Mucosa of rectum (tissue), 2 donors: ENCODE measurements around the gene CUL4A.

Experiments used
- H3K27ac ChIP-seq, 2 donors: one replicate each; pipeline ENCODE4 v1.7.0; 2013; ENCODE audit warnings: inconsistent platforms in 2 of 2, low read depth in 2 of 2, low read length in 2 of 2
- H3K27me3 ChIP-seq, 2 donors: one replicate each; pipeline ENCODE4 v1.7.0; 2013; ENCODE audit warnings: low read length in 2 of 2; ENCODE audit not compliant: control insufficient read depth in 2 of 2, insufficient read depth in 2 of 2
- H3K36me3 ChIP-seq, 2 donors: one replicate each; pipeline ENCODE4 v1.7.0; 2013; ENCODE audit warnings: low read length in 2 of 2; ENCODE audit not compliant: control insufficient read depth in 2 of 2, insufficient read depth in 2 of 2
- H3K4me1 ChIP-seq, 2 donors: one replicate each; pipeline ENCODE4 v1.7.0; 2013; ENCODE audit warnings: low read length in 2 of 2, mild to moderate bottlenecking in 1 of 2; ENCODE audit not compliant: control insufficient read depth in 2 of 2, insufficient read depth in 2 of 2
- H3K4me3 ChIP-seq, 2 donors: one replicate each; pipeline ENCODE4 v1.7.0; 2013; ENCODE audit warnings: low read length in 2 of 2
- H3K9ac ChIP-seq, 2 donors: one replicate each; pipeline ENCODE4 v1.7.0; 2013; ENCODE audit warnings: low read length in 2 of 2, low read depth in 1 of 2, mild to moderate bottlenecking in 1 of 2
- H3K9me3 ChIP-seq, 2 donors: one replicate each; pipeline ENCODE4 v1.7.0; 2013; ENCODE audit warnings: low read length in 2 of 2; ENCODE audit not compliant: control insufficient read depth in 2 of 2
- donor health status: healthy.
- donor health status: Normal muscosa, but diverticular disease.

CUL4A gene

DNA sequence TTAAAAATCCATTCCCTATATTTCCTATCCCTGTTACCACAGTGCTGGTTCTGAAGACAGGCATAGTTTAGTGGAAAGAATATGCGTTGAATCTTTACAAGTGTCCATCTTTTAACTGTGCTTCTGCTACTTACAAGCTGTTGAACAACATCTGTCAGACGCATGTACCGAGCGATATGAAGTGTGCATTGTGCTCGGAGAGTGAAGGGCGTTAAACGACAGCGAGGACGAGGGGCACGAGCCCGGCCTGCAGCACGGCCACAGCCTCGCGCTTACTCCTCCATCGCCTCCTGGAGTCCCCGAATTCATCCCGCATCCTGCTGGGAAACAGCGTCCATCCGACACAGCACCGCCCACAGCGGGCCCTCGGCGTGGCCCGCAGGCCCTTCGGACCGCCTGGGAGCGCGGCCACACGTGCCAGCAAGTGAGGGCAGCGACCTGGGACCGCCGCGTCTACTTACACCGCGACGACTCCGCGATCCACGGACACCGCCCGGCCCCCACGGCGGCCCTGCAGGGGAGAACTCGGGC, 1.5 kb upstream of the CUL4A start:
- Histone ChIP-seq H3K27ac (peak overlapping the region; percentile 99), H3K9me3 (no peaks in the 10 kb centered on the region), H3K4me3 (peak overlapping the region; percentile 69 to 89), H3K4me1 (peaks cover 9 to 17% of the 10 kb centered on the region in 2 donors), H3K27me3 (no peaks in the 10 kb centered on the region), H3K36me3 (peaks cover 4 to 16% of the 10 kb centered on the region in 2 donors), H3K9ac (peak overlapping the region; percentile 95 to 96)

GRCh38 chr13:113208421-113209335, 735 bp upstream of the CUL4A start, which contains the start of gene PCID2:
Gene PCID2 (minus strand): TSS chr13:113208669. CDS start chr13:113208634, 35 bp downstream.
- Histone ChIP-seq H3K27me3 (no peaks in the 10 kb centered on the region), H3K36me3 (peaks cover 4 to 16% of the 10 kb centered on the region in 2 donors), H3K9ac (peak within 1 kb of the TSS; percentile 95 to 96), H3K4me3 (peak within 1 kb of the TSS; percentile 75 to 89), H3K27ac (peak within 1 kb of the TSS; percentile 99), H3K9me3 (no peaks in the 10 kb centered on the region), H3K4me1 (peaks cover 10 to 17% of the 10 kb centered on the region in 2 donors)

GRCh38 chr13:113209759-113210421, 477 bp downstream of the CUL4A start:
- Histone ChIP-seq H3K36me3 (peaks cover 4 to 10% of the 10 kb centered on the region in 2 donors), H3K4me1 (peaks cover 12 to 17% of the 10 kb centered on the region in 2 donors), H3K9ac (peak overlapping the region; percentile 0 to 72), H3K4me3 (peak overlapping the region; percentile 71 to 75), H3K27ac (peak overlapping the region; percentile 81 to 99), H3K27me3 (no peaks in the 10 kb centered on the region), H3K9me3 (no peaks in the 10 kb centered on the region)

- Histone ChIP-seq H3K9me3 (no peaks in the 10 kb centered on the region), H3K36me3 (peaks cover 4 to 10% of the 10 kb centered on the region in 2 donors), H3K4me3 (peak overlapping the region in 1 of 2 donors; percentile 24), H3K27me3 (no peaks in the 10 kb centered on the region), H3K27ac (no peak overlapping the region), H3K4me1 (peaks cover 17% of the 10 kb centered on the region in 2 donors), H3K9ac (no peak overlapping the region)
Observed at GRCh38 chr13:113210833-113211232, 1.4 kb downstream of the CUL4A start.

- peaks cover 4 to 7% of the 10 kb centered on the region in 2 donors for H3K36me3 ChIP-seq
- peaks cover 21 to 26% of the 10 kb centered on the region in 2 donors for H3K4me1 ChIP-seq
- no peak overlapping the region for H3K4me3 ChIP-seq
- no peak overlapping the region for H3K9ac ChIP-seq
- no peaks in the 10 kb centered on the region for H3K9me3 ChIP-seq
- no peak overlapping the region for H3K27ac ChIP-seq
- no peaks in the 10 kb centered on the region for H3K27me3 ChIP-seq
Observed at GRCh38 chr13:113211774-113212173, 2.4 kb downstream of the CUL4A start.

GRCh38 chr13:113216254-113217048, 7.0 kb downstream of the CUL4A start:
- Histone ChIP-seq H3K9ac (no peak overlapping the region), H3K36me3 (peaks cover 10 to 25% of the 10 kb centered on the region in 2 donors), H3K27me3 (no peaks in the 10 kb centered on the region), H3K4me3 (no peak overlapping the region), H3K4me1 (peaks cover 12 to 16% of the 10 kb centered on the region in 2 donors), H3K27ac (no peak overlapping the region), H3K9me3 (no peaks in the 10 kb centered on the region)

- H3K36me3 ChIP-seq, result peaks cover 18 to 35% of the 10 kb centered on the region in 2 donors
- H3K4me1 ChIP-seq, result peaks cover 12 to 16% of the 10 kb centered on the region in 2 donors
- H3K4me3 ChIP-seq, result no peak overlapping the region
- no peak overlapping the region for H3K9ac ChIP-seq
- H3K9me3 ChIP-seq, result no peaks in the 10 kb centered on the region
- H3K27ac ChIP-seq, result no peak overlapping the region
- no peaks in the 10 kb centered on the region for H3K27me3 ChIP-seq
Observed at GRCh38 chr13:113218586-113218985, 9.2 kb downstream of the CUL4A start.

DNA sequence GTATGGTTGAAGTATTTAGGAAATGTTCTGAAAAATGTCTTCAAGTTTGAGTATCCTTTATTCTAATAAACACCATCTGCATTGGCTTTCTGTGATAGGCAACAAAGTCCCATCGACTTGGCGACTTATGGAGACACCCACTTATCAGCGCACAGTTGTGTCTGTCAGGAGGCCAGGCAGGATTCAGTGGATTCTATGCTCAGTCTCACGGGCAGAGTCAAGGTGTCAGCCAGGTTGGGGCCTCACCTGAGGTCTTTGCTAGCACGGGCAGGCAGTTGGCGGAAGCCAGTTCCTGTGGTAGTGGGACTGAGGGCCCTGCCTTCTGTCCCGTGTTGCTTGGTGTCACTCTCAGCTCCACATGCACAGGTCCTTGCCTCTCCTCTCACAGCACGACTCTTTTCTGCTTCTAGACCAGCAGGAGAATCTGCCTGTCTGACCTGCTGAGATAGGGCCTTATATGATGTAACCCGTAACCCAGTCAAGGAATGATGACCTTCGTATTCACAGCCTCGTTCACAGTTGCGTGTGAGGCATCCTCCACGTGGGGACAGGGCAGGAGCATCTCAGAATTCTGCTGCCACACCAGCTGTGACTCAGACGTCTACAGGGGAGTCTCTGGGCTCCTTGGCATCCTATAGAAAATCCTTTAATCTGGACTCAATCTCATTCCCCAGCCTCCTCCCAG, 10.0 kb downstream of the CUL4A start:
- Histone ChIP-seq H3K4me3 (no peak overlapping the region), H3K27ac (no peak overlapping the region), H3K4me1 (peaks cover 12 to 13% of the 10 kb centered on the region in 2 donors), H3K27me3 (no peaks in the 10 kb centered on the region), H3K9me3 (no peaks in the 10 kb centered on the region), H3K36me3 (peaks cover 20 to 40% of the 10 kb centered on the region in 2 donors), H3K9ac (no peak overlapping the region)

DNA sequence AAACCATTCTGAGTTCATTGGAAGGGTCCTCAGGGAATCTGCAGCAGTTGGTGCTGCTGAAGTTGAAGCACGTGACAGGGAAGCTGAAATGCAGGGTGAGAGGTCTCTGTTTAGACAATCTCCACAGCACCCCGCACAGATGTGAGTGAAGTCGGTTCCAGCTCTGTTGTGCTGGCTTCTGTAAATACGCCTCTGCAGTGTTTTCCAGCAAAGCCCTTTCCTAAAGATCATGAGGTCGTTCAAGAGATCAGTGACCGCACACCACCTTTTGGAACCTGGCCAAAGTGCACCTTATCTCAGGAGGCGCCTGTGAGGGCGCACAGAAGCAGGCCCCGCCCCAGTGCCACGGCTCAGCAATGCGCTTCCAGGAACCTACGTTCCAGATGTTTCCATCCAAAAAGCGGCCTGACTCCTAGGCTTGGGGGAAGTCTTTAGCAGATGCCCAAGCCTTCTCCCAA, 10.8 kb downstream of the CUL4A start:
- H3K4me1 ChIP-seq, result peaks cover 12 to 13% of the 10 kb centered on the region in 2 donors
- no peak overlapping the region for H3K4me3 ChIP-seq
- no peaks in the 10 kb centered on the region for H3K9me3 ChIP-seq
- no peaks in the 10 kb centered on the region for H3K27me3 ChIP-seq
- H3K9ac ChIP-seq, result no peak overlapping the region
- H3K27ac ChIP-seq, result no peak overlapping the region
- H3K36me3 ChIP-seq, result peaks cover 28 to 46% of the 10 kb centered on the region in 2 donors
